Breast epithelium (tissue), 4 donors: ENCODE results near the gene MGAT4A. TPM values are rescaled to one million over a fixed set of nuclear protein-coding genes. Genes with fewer than 3 reads are reported as not detected.

Source experiments
- DNase-seq, 2 donors: peaks; one replicate each; pipeline ENCODE4 v3.0.0-alpha.2; 2019; ENCODE audit warnings: low spot score in 2 of 2
- H3K27ac ChIP-seq, 2 donors: fragments of 200-600 bp; sonication (generic) in 1 of 2; one replicate each; pipeline ENCODE4 v1.5.1; 2016 to 2019; ENCODE audit warnings: mild to moderate bottlenecking in 1 of 2
- H3K27me3 ChIP-seq, 2 donors: fragments of 200-600 bp; sonication (generic) in 1 of 2; one replicate each; pipeline versions ENCODE4 v1.5.1 to v1.6.0; 2017 to 2019; ENCODE audit warnings: control low read depth in 1 of 2, mild to moderate bottlenecking in 1 of 2
- H3K36me3 ChIP-seq: fragments of 200-600 bp; one replicate; pipeline ENCODE4 v1.5.1; 2019
- H3K4me1 ChIP-seq, 2 donors: fragments of 200-600 bp; sonication (generic); one replicate each; pipeline ENCODE4 v1.5.1; 2016 to 2019; ENCODE audit warnings: control low read depth in 1 of 2
- H3K4me3 ChIP-seq, 3 donors: fragments of 200-600 bp; sonication (generic); 1 replicate in 2 of 3; 2 replicates in 1 of 3; pipeline ENCODE4 v1.5.1; 2016 to 2019; ENCODE audit warnings: mild to moderate bottlenecking in 3 of 3, moderate library complexity in 2 of 3
- H3K9me3 ChIP-seq, 2 donors: fragments of 200-600 bp; sonication (generic) in 1 of 2; one replicate each; pipeline ENCODE4 v1.5.1; 2016 to 2019; ENCODE audit warnings: control low read depth in 1 of 2
- CTCF ChIP-seq, 3 donors: fragments of 450-650 bp; IDR thresholded peaks; one replicate each; pipeline ENCODE4 v1.5.1; 2016 to 2017; ENCODE audit warnings: antibody characterized with exemption in 3 of 3, mild to moderate bottlenecking in 3 of 3, moderate library complexity in 3 of 3
- POLR2A ChIP-seq: fragments of 450-650 bp; IDR thresholded peaks from one replicate; pipeline ENCODE4 v1.6.1; 2016; ENCODE audit warnings: antibody characterized with exemption, mild to moderate bottlenecking, moderate library complexity
- POLR2AphosphoS5 ChIP-seq, 3 donors: sonication (generic); formaldehyde crosslinking; IDR thresholded peaks; one replicate each; pipeline ENCODE4 v1.6.1; 2017; ENCODE audit warnings: antibody characterized with exemption in 3 of 3
- intact Hi-C: fragments of 100-400 bp; cut with DNase I; formaldehyde crosslinking; loops from one replicate; pipeline ENCODE4 v1.15.1; 2023; ENCODE audit warnings: low total_unique reads
- total RNA-seq, 3 donors: library from RNA; depleted of rRNA; stranded (reverse); fragments of >200 nt; gene quantifications; one replicate each; pipeline ENCODE4 v1.1.0, GENCODE V29; 2016

Gene MGAT4A
- total RNA-seq, 3 donors from 2014 or later = 28.6 to 41.1 (median 34.4) TPM

- H3K27ac ChIP-seq = no peak overlapping the region
- H3K9me3 ChIP-seq = no peaks in the 10 kb centered on the region
- intact Hi-C loops = no loop called here
- no peak for TF ChIP-seq CTCF (IDR thresholded peaks at IDR 0.05)
- TF ChIP-seq POLR2A = no peak
- no peak for TF ChIP-seq POLR2AphosphoS5 (IDR thresholded peaks at IDR 0.05)
- no peak for DNase-seq
- peaks cover 7% of the 10 kb centered on the region for H3K36me3 ChIP-seq
- peaks cover 0 to 5% of the 10 kb centered on the region in 2 donors for H3K4me1 ChIP-seq
- H3K4me3 ChIP-seq = no peak overlapping the region
- H3K27me3 ChIP-seq = no peaks in the 10 kb centered on the region
Measured at GRCh38 chr2:98615481-98615880, 115.5 kb downstream of the MGAT4A start.

GRCh38 chr2:98614024-98614739 is 116.8 kb downstream of the MGAT4A start:
- H3K27ac ChIP-seq = no peak overlapping the region
- intact Hi-C loops = no loop called here
- no peak overlapping the region for H3K4me3 ChIP-seq
- H3K4me1 ChIP-seq = peaks cover 0 to 12% of the 10 kb centered on the region in 2 donors
- no peak for TF ChIP-seq POLR2AphosphoS5 (IDR thresholded peaks at IDR 0.05)
- TF ChIP-seq CTCF (IDR thresholded peaks at IDR 0.05) = no peak
- TF ChIP-seq POLR2A = no peak
- no peaks in the 10 kb centered on the region for H3K27me3 ChIP-seq
- H3K9me3 ChIP-seq = no peaks in the 10 kb centered on the region
- no peak for DNase-seq
- peaks cover 7% of the 10 kb centered on the region for H3K36me3 ChIP-seq

GRCh38 chr2:98608962-98609604 is 121.8 kb downstream of the MGAT4A start:
- Histone ChIP-seq H3K27ac (peak overlapping the region; percentile 94 to 98), H3K27me3 (no peaks in the 10 kb centered on the region), H3K36me3 (no peaks in the 10 kb centered on the region), H3K4me1 (peaks cover 0 to 26% of the 10 kb centered on the region in 2 donors), H3K9me3 (no peaks in the 10 kb centered on the region), H3K4me3 (peak overlapping the region; percentile 71 to 98 (median 88))
- intact Hi-C loops = no loop called here
- TF ChIP-seq POLR2A (no peak), CTCF (IDR thresholded peaks at IDR 0.05) (no peak), POLR2AphosphoS5 (IDR thresholded peaks at IDR 0.05) (no peak)
- DNase-seq = no peak

- peak within 1 kb of the TSS; percentile 71 to 98 (median 88) for H3K4me3 ChIP-seq
- DNase-seq = peak; percentile 73 to 86
- H3K9me3 ChIP-seq = no peaks in the 10 kb centered on the region
- no peaks in the 10 kb centered on the region for H3K36me3 ChIP-seq
- TF ChIP-seq POLR2AphosphoS5 (IDR thresholded peaks at IDR 0.05) = peak; percentile 96 to 97 (median 96)
- peak in 1 of 3 donors; percentile 15 for TF ChIP-seq CTCF (IDR thresholded peaks at IDR 0.05)
- TF ChIP-seq POLR2A = peak; percentile 70
- peak within 1 kb of the TSS; percentile 94 to 98 for H3K27ac ChIP-seq
- no peaks in the 10 kb centered on the region for H3K27me3 ChIP-seq
- intact Hi-C loops = no loop called here
- H3K4me1 ChIP-seq = peaks cover 0 to 26% of the 10 kb centered on the region in 2 donors
Measured at GRCh38 chr2:98608116-98608961, 122.6 kb downstream of the MGAT4A start, which contains the start of the genes COA5 and UNC50. TSS of gene COA5 (minus strand) at chr2:98608512. CDS start at chr2:98608405, 107 bp downstream. TSS of gene UNC50 (plus strand) at chr2:98608589. CDS start at chr2:98609760, 1,171 bp downstream.
